Epithelial cell of proximal tubule (primary cell): ENCODE data around the gene PLEKHA6. TPM values are rescaled to one million over a fixed set of nuclear protein-coding genes. Genes with fewer than 3 reads are reported as not detected.

Experiments
- DNase-seq: peaks from one replicate; pipeline ENCODE4 v3.0.0-alpha.2; 2011; ENCODE audit warnings: low read depth
- H3K4me3 ChIP-seq: 2 replicates; pipeline ENCODE4 v1.5.1; 2011; ENCODE audit warnings: low read depth, mild to moderate bottlenecking, low read length
- CTCF ChIP-seq: conservative IDR thresholded peaks from 2 replicates; pipeline ENCODE4 v1.5.1; 2012; ENCODE audit warnings: low read depth, mild to moderate bottlenecking, low read length
- total RNA-seq: library from RNA; depleted of rRNA; stranded (reverse); fragments of >200 nt; gene quantifications from 2 replicates; pipeline ENCODE4 v1.2.3, GENCODE V29; 2015

PLEKHA6 gene
- total RNA-seq, 1 donor from 2014 or later, result 19.9 TPM

- no peak for TF ChIP-seq CTCF
Observed at GRCh38 chr1:204368996-204369726, 9.4 kb upstream of the PLEKHA6 start.

GRCh38 chr1:204367956-204368355 is 8.2 kb upstream of the PLEKHA6 start:
- no peak overlapping the region for H3K4me3 ChIP-seq
- TF ChIP-seq CTCF, result no peak
- no peak for DNase-seq

More at GRCh38 chr1:204368996-204369726, 9.4 kb upstream of the PLEKHA6 start:
- H3K4me3 ChIP-seq, result no peak overlapping the region
- DNase-seq, result no peak

GRCh38 chr1:204367193-204367858 is 7.6 kb upstream of the PLEKHA6 start:
- H3K4me3 ChIP-seq, result no peak overlapping the region
- no peak for TF ChIP-seq CTCF
- no peak for DNase-seq

- TF ChIP-seq CTCF, result peak; percentile 66
- no peak overlapping the region for H3K4me3 ChIP-seq
- DNase-seq, result no peak
Observed at GRCh38 chr1:204366759-204367158, 7.0 kb upstream of the PLEKHA6 start.

- peak; percentile 90 for TF ChIP-seq CTCF
- H3K4me3 ChIP-seq, result peak overlapping the region; percentile 30
- no peak for DNase-seq
Observed at GRCh38 chr1:204363335-204364114, 3.8 kb upstream of the PLEKHA6 start.

GRCh38 chr1:204362984-204363334 is 3.2 kb upstream of the PLEKHA6 start:
- DNase-seq, result no peak
- no peak for TF ChIP-seq CTCF
- peak overlapping the region; percentile 30 for H3K4me3 ChIP-seq
